Loucy (cell line): Measurements from ENCODE around the gene DKC1.

ENCODE experiments used
- H2AFZ ChIP-seq: fragments of 200-600 bp; sonication (generic); 2 replicates; pipeline ENCODE4 v1.6.0; 2016; ENCODE audit warnings: antibody characterized with exemption, mild to moderate bottlenecking, low read length, moderate library complexity
- H3F3A ChIP-seq: fragments of 200-600 bp; 2 replicates; pipeline ENCODE4 v1.6.0; 2016; ENCODE audit warnings: antibody characterized with exemption, low read depth, mild to moderate bottlenecking
- H3K27me3 ChIP-seq: fragments of 200-600 bp; sonication (generic); 2 replicates; pipeline ENCODE4 v1.6.1; 2014; ENCODE audit warnings: low read length, mild to moderate bottlenecking; ENCODE audit not compliant: insufficient read depth, poor library complexity, severe bottlenecking
- H3K36me3 ChIP-seq: fragments of 200-600 bp; sonication (generic); 2 replicates; pipeline ENCODE4 v1.6.1; 2016; ENCODE audit warnings: low read length; ENCODE audit not compliant: insufficient read depth
- H3K4me1 ChIP-seq: fragments of 200-600 bp; sonication (generic); 2 replicates; pipeline ENCODE4 v1.5.1; 2014; ENCODE audit warnings: low read length, mild to moderate bottlenecking; ENCODE audit not compliant: insufficient read depth, poor library complexity, severe bottlenecking
- H3K4me2 ChIP-seq: fragments of 200-600 bp; sonication (generic); 2 replicates; pipeline ENCODE4 v1.6.0; 2014; ENCODE audit warnings: antibody characterized with exemption, low read length, low read depth, mild to moderate bottlenecking; ENCODE audit not compliant: poor library complexity, severe bottlenecking
- H3K4me3 ChIP-seq: fragments of 200-600 bp; sonication (generic); 2 replicates; pipeline ENCODE4 v1.5.1; 2014; ENCODE audit warnings: low read length, mild to moderate bottlenecking, mixed read lengths; ENCODE audit not compliant: poor library complexity, severe bottlenecking
- H3K79me2 ChIP-seq: fragments of 200-600 bp; sonication (generic); 2 replicates; pipeline ENCODE4 v1.6.1; 2014; ENCODE audit warnings: low read length; ENCODE audit not compliant: insufficient read depth
- H3K9ac ChIP-seq: fragments of 200-600 bp; sonication (generic); 2 replicates; pipeline ENCODE4 v1.6.0; 2014; ENCODE audit warnings: mild to moderate bottlenecking, low read depth, low read length, moderate library complexity; ENCODE audit not compliant: poor library complexity, severe bottlenecking
- H3K9me2 ChIP-seq: fragments of 200-600 bp; sonication (generic); replicated peaks from 2 replicates; pipeline ENCODE4 v1.6.1; 2016; ENCODE audit warnings: low read depth, low read length, mixed read lengths
- H3K9me3 ChIP-seq: fragments of 200-600 bp; sonication (generic); 2 replicates; pipeline ENCODE4 v1.6.1; 2014; ENCODE audit warnings: mild to moderate bottlenecking, antibody characterized with exemption, low read length, low read depth; ENCODE audit not compliant: insufficient read depth
- H4K20me1 ChIP-seq: fragments of 200-600 bp; sonication (generic); 2 replicates; pipeline ENCODE4 v1.6.0; 2014; ENCODE audit warnings: antibody characterized with exemption, low read length, mild to moderate bottlenecking; ENCODE audit not compliant: insufficient read depth, poor library complexity, severe bottlenecking
- EZH2phosphoT487 ChIP-seq: fragments of 200-600 bp; IDR thresholded peaks from 2 replicates; pipeline ENCODE4 v1.6.1; 2018; ENCODE audit warnings: antibody characterized with exemption, mild to moderate bottlenecking, moderate library complexity, borderline replicate concordance
- TF ChIP-seq, protein P1 (sequence below): fragments of 200-600 bp; sonication (generic); conservative IDR thresholded peaks from 2 replicates; pipeline ENCODE4 v1.5.1; 2014; ENCODE audit warnings: mild to moderate bottlenecking, antibody characterized with exemption, low read length

DKC1 gene

DNA sequence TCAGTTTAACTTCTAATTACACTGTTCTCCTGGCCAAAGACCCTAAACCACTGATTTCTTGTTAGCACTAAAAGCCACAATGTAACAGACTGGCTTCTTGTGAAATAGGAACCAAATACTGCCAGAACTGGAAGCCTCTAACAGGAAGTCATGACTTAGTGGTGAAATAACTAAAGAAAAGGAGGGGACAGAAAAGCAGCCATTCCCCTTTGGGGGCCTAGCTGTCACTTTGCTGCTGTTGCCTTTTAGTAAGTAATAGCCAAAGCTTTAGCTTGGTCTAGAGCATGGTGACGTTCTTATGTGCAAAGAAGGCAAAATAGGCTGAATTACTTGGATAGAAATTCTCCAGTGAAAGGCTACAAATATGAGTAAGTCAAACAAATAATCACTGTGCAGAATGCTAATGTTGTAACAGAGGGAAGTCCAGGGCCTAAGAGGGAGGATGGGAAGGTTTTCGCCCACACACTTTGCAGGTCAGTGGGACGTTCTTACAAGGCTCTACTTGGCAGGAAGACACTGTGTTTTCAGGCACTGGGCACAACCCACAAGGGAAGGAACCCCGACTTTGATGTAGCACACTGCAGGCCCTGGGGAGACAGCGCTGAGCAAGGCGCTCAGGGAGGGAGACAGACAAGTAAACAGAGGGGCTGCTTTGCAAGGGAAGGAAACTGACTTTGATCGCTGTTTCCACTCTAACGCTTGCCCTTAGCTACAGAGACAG is 28.4 kb upstream of the DKC1 start:
- H3F3A ChIP-seq: peaks cover 12% of the 10 kb centered on the region; the same call in 1 of the 2 replicates
- H3K9me3 ChIP-seq: no peaks in the 10 kb centered on the region
- H3K4me3 ChIP-seq: peak overlapping the region; percentile 63
- no peaks in the 10 kb centered on the region for H3K9me2 ChIP-seq
- H3K4me2 ChIP-seq: peak overlapping the region; percentile 74
- peaks cover 89% of the 10 kb centered on the region for H3K4me1 ChIP-seq
- no peaks in the 10 kb centered on the region for H3K27me3 ChIP-seq
- H4K20me1 ChIP-seq: no peaks in the 10 kb centered on the region
- peaks cover 29% of the 10 kb centered on the region for H3K79me2 ChIP-seq
- peak overlapping the region; percentile 71 for H3K9ac ChIP-seq
- TF ChIP-seq EZH2phosphoT487: no peak
- TF ChIP-seq, protein P1, sequence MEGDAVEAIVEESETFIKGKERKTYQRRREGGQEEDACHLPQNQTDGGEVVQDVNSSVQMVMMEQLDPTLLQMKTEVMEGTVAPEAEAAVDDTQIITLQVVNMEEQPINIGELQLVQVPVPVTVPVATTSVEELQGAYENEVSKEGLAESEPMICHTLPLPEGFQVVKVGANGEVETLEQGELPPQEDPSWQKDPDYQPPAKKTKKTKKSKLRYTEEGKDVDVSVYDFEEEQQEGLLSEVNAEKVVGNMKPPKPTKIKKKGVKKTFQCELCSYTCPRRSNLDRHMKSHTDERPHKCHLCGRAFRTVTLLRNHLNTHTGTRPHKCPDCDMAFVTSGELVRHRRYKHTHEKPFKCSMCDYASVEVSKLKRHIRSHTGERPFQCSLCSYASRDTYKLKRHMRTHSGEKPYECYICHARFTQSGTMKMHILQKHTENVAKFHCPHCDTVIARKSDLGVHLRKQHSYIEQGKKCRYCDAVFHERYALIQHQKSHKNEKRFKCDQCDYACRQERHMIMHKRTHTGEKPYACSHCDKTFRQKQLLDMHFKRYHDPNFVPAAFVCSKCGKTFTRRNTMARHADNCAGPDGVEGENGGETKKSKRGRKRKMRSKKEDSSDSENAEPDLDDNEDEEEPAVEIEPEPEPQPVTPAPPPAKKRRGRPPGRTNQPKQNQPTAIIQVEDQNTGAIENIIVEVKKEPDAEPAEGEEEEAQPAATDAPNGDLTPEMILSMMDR: no peak
- H2AFZ ChIP-seq: no peak overlapping the region
- H3K36me3 ChIP-seq: no peaks in the 10 kb centered on the region

DNA sequence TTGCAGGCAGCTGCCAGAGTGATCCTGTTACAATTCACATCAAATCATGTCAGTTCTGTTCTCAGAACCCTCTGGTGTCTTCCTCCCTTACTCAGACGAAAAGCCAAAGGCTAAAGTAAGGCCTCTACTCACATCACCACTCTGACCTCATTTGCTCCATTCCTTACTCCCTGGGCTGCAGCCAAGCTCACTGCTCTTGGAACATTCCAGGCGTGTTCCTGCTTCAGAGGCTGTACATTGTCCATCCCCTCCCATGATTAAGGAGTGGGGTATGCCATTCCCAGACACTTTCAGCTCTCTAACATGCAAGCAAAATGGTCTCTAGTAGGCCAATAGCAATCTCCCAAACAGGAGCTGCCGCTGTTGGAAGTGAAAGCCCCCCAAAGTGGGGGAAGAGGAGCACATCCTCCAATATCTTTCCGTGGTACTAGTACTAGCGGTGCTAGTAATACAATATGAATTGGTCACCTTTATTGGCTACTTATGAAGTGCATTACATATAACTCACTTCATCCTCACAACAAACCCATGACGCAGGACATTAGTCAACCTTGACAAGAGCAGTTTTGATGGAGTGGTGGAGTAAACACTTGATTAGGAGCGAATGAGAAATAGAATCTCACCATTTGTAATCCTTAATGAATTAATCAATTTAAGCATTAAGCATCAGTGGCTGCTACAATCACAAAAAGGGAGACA is 26.8 kb upstream of the DKC1 start:
- no peaks in the 10 kb centered on the region for H3K36me3 ChIP-seq
- no peak overlapping the region for H2AFZ ChIP-seq
- H3K4me1 ChIP-seq: peaks cover 90% of the 10 kb centered on the region
- peak overlapping the region; percentile 71 for H3K9ac ChIP-seq
- H4K20me1 ChIP-seq: no peaks in the 10 kb centered on the region
- H3K9me3 ChIP-seq: no peaks in the 10 kb centered on the region
- H3K9me2 ChIP-seq: no peaks in the 10 kb centered on the region
- peaks cover 12% of the 10 kb centered on the region; the same call in 1 of the 2 replicates for H3F3A ChIP-seq
- peaks cover 34% of the 10 kb centered on the region for H3K79me2 ChIP-seq
- no peaks in the 10 kb centered on the region for H3K27me3 ChIP-seq
- TF ChIP-seq, protein P1: no peak
- no peak for TF ChIP-seq EZH2phosphoT487
- H3K4me2 ChIP-seq: peak overlapping the region; percentile 74
- no peak overlapping the region for H3K4me3 ChIP-seq

DNA sequence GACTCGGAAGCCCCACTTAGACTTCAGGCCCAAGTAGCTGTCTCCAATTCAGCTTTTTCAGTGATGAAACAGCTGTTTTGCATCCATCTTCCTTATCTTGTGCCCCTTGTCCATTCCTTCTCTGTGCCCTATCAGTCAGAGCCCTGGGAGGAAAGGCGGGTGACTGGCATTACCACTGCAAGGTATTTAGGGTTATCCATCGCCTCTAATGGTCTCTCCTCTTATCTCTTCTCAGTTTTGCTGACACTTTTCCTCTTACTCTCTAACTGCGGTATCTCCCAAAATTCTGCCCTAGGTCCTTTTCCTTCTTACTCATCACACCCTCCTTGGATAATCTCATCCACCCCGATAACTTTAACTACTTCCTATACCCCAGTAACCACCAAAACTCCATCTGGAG is 25.5 kb upstream of the DKC1 start:
- no peaks in the 10 kb centered on the region for H4K20me1 ChIP-seq
- H3K9ac ChIP-seq: peak overlapping the region; percentile 72
- H3K4me3 ChIP-seq: peak overlapping the region; percentile 57
- H3K9me3 ChIP-seq: no peaks in the 10 kb centered on the region
- peaks cover 12% of the 10 kb centered on the region; the same call in 1 of the 2 replicates for H3F3A ChIP-seq
- H3K36me3 ChIP-seq: no peaks in the 10 kb centered on the region
- H3K79me2 ChIP-seq: peaks cover 36% of the 10 kb centered on the region
- peaks cover 78% of the 10 kb centered on the region for H3K4me1 ChIP-seq
- no peaks in the 10 kb centered on the region for H3K27me3 ChIP-seq
- no peaks in the 10 kb centered on the region for H3K9me2 ChIP-seq
- no peak for TF ChIP-seq EZH2phosphoT487
- TF ChIP-seq, protein P1: no peak
- peak overlapping the region; percentile 68 for H3K4me2 ChIP-seq
- H2AFZ ChIP-seq: no peak overlapping the region
